NCI-H1092 treated with DMSO at 0.1 percent for 48 hours (cell line): ENCODE results near the gene ADAM22.

Source experiments
- DNase-seq: peaks from one replicate; lab custom pipeline; 2025; lab: John Stamatoyannopoulos, UW

The ADAM22 gene

GRCh38 chr7:87959336-87959735 lies 25.3 kb downstream of the ADAM22 start:
- DNase-seq = no peak

GRCh38 chr7:87960239-87960638 lies 26.2 kb downstream of the ADAM22 start:
- DNase-seq = no peak

- DNase-seq = no peak
These were observed 27.7 kb downstream of the ADAM22 start for GRCh38 chr7:87961754-87962153.

- DNase-seq = no peak
These were observed 32.2 kb downstream of the ADAM22 start for GRCh38 chr7:87966271-87966670.

- DNase-seq = no peak
These were observed 34.0 kb downstream of the ADAM22 start for GRCh38 chr7:87968021-87968420.

- DNase-seq = no peak
These were observed 48.1 kb downstream of the ADAM22 start for GRCh38 chr7:87982116-87982515.

GRCh38 chr7:87984088-87984487 lies 50.0 kb downstream of the ADAM22 start:
- DNase-seq = no peak

- DNase-seq = no peak
These were observed 59.2 kb downstream of the ADAM22 start for GRCh38 chr7:87993269-87993668.

GRCh38 chr7:87999261-87999660 lies 65.2 kb downstream of the ADAM22 start:
- DNase-seq = no peak

GRCh38 chr7:88001744-88002530 lies 67.9 kb downstream of the ADAM22 start:
- DNase-seq = no peak

GRCh38 chr7:88002617-88003016 lies 68.6 kb downstream of the ADAM22 start:
- no peak for DNase-seq

GRCh38 chr7:88003581-88003980 lies 69.5 kb downstream of the ADAM22 start:
- no peak for DNase-seq

- DNase-seq = no peak
These were observed 71.1 kb downstream of the ADAM22 start for GRCh38 chr7:88005191-88005590.

GRCh38 chr7:88009651-88010050 lies 75.6 kb downstream of the ADAM22 start:
- no peak for DNase-seq

- DNase-seq = no peak
These were observed 78.0 kb downstream of the ADAM22 start for GRCh38 chr7:88012086-88012485.

- DNase-seq = no peak
These were observed 79.9 kb downstream of the ADAM22 start for GRCh38 chr7:88013981-88014380.

GRCh38 chr7:88014581-88014980 lies 80.5 kb downstream of the ADAM22 start:
- DNase-seq = no peak

GRCh38 chr7:88015309-88015708 lies 81.3 kb downstream of the ADAM22 start:
- DNase-seq = no peak

GRCh38 chr7:88018501-88018900 lies 84.5 kb downstream of the ADAM22 start:
- no peak for DNase-seq

- no peak for DNase-seq
These were observed 87.1 kb downstream of the ADAM22 start for GRCh38 chr7:88020953-88021665.

- DNase-seq = no peak
These were observed 93.7 kb downstream of the ADAM22 start for GRCh38 chr7:88027724-88028123.

- no peak for DNase-seq
These were observed 100.1 kb downstream of the ADAM22 start for GRCh38 chr7:88034083-88034695.

- no peak for DNase-seq
These were observed 103.0 kb downstream of the ADAM22 start for GRCh38 chr7:88037050-88037449.
